ENCODE results near the gene TSHR.

TSHR gene

GRCh38 chr14:81172881-81173280 is 217.5 kb downstream of the TSHR start:
- TF ChIP-seq ZFX (IDR thresholded peaks at IDR 0.05; ENCODE audit: borderline replicate concordance) = no peak
- no peak for TF ChIP-seq CTCF (IDR thresholded peaks at IDR 0.05)
- H3K27ac ChIP-seq = no peak overlapping the region

- no peak overlapping the region for H3K27ac ChIP-seq
- TF ChIP-seq ZFX (IDR thresholded peaks at IDR 0.05; ENCODE audit: borderline replicate concordance) (no peak), CTCF (IDR thresholded peaks at IDR 0.05) (no peak)
These were observed 220.8 kb downstream of the TSHR start for GRCh38 chr14:81176241-81176640.

GRCh38 chr14:81177225-81177624 is 221.8 kb downstream of the TSHR start:
- no peak overlapping the region for H3K27ac ChIP-seq
- TF ChIP-seq CTCF (IDR thresholded peaks at IDR 0.05) (no peak), ZFX (IDR thresholded peaks at IDR 0.05; ENCODE audit: borderline replicate concordance) (no peak)

GRCh38 chr14:81178063-81178462 is 222.6 kb downstream of the TSHR start:
- TF ChIP-seq CTCF (IDR thresholded peaks at IDR 0.05) (no peak), ZFX (IDR thresholded peaks at IDR 0.05; ENCODE audit: borderline replicate concordance) (no peak)
- no peak overlapping the region for H3K27ac ChIP-seq

- TF ChIP-seq ZFX (IDR thresholded peaks at IDR 0.05; ENCODE audit: borderline replicate concordance) (no peak), CTCF (IDR thresholded peaks at IDR 0.05) (no peak)
- H3K27ac ChIP-seq = no peak overlapping the region
These were observed 224.2 kb downstream of the TSHR start for GRCh38 chr14:81179631-81180030.

GRCh38 chr14:81187832-81188522 is 232.6 kb downstream of the TSHR start:
- H3K27ac ChIP-seq = no peak overlapping the region
- no peak for TF ChIP-seq ZFX (IDR thresholded peaks at IDR 0.05; ENCODE audit: borderline replicate concordance)
- TF ChIP-seq CTCF (IDR thresholded peaks at IDR 0.05) = no peak

GRCh38 chr14:81192594-81192993 is 237.2 kb downstream of the TSHR start:
- TF ChIP-seq ZFX (IDR thresholded peaks at IDR 0.05; ENCODE audit: borderline replicate concordance) (no peak), CTCF (IDR thresholded peaks at IDR 0.05) (no peak)
- H3K27ac ChIP-seq = no peak overlapping the region
